ENCODE results near the gene CGGBP1.

CGGBP1 gene

GRCh38 chr3:88058581-88059379, at the start of gene CGGBP1, which contains the start of gene ZNF654:
Gene CGGBP1, minus strand, starts transcription at chr3:88059005. Its CDS starts 3,029 bp downstream, at chr3:88055976.
Gene ZNF654, plus strand, starts transcription at chr3:88059255. Its CDS starts 65 bp downstream, at chr3:88059320.
- peak; percentile 98 for DNase-seq

GRCh38 chr3:88105325-88105724, 46.5 kb upstream of the CGGBP1 start:
- no peak for DNase-seq

GRCh38 chr3:88101142-88101541, 42.3 kb upstream of the CGGBP1 start:
- DNase-seq = no peak

- no peak for DNase-seq
These were observed 34.5 kb upstream of the CGGBP1 start for GRCh38 chr3:88093266-88093665.

GRCh38 chr3:88092270-88092669, 33.5 kb upstream of the CGGBP1 start:
- no peak for DNase-seq

- DNase-seq = no peak
These were observed 31.9 kb upstream of the CGGBP1 start for GRCh38 chr3:88090681-88091080.

- DNase-seq = no peak
These were observed 25.3 kb upstream of the CGGBP1 start for GRCh38 chr3:88084097-88084501.

GRCh38 chr3:88082854-88083253, 24.0 kb upstream of the CGGBP1 start:
- DNase-seq = no peak

GRCh38 chr3:88078932-88079331, 20.1 kb upstream of the CGGBP1 start:
- no peak for DNase-seq

GRCh38 chr3:88076712-88077111, 17.9 kb upstream of the CGGBP1 start:
- no peak for DNase-seq

- no peak for DNase-seq
These were observed 16.7 kb upstream of the CGGBP1 start for GRCh38 chr3:88075497-88075896.

GRCh38 chr3:88075072-88075471, 16.3 kb upstream of the CGGBP1 start:
- no peak for DNase-seq

- no peak for DNase-seq
These were observed 2.9 kb upstream of the CGGBP1 start for GRCh38 chr3:88061746-88062145.

GRCh38 chr3:88059380-88060170, 770 bp upstream of the CGGBP1 start:
- DNase-seq = peak; percentile 9

- DNase-seq = no peak
These were observed 562 bp downstream of the CGGBP1 start for GRCh38 chr3:88058306-88058580.

GRCh38 chr3:88057630-88058305, 1.0 kb downstream of the CGGBP1 start:
- DNase-seq = peak; percentile 13

- DNase-seq = no peak
These were observed 12.0 kb downstream of the CGGBP1 start for GRCh38 chr3:88046766-88047165.

- no peak for DNase-seq
These were observed 14.4 kb downstream of the CGGBP1 start for GRCh38 chr3:88044411-88044810.

- DNase-seq = no peak
These were observed 17.8 kb downstream of the CGGBP1 start for GRCh38 chr3:88041005-88041404.

GRCh38 chr3:88040529-88040928, 18.3 kb downstream of the CGGBP1 start:
- no peak for DNase-seq

- DNase-seq = no peak
These were observed 20.2 kb downstream of the CGGBP1 start for GRCh38 chr3:88038566-88038965.

GRCh38 chr3:88036221-88036620, 22.6 kb downstream of the CGGBP1 start:
- DNase-seq = no peak

GRCh38 chr3:88034491-88035275, 24.1 kb downstream of the CGGBP1 start:
- DNase-seq = no peak

Measured in RPMI8226 (cell line).